Right cardiac atrium (tissue), 5 donors: Measurements from ENCODE around the gene P4HTM. TPM values are rescaled to one million over a fixed set of nuclear protein-coding genes. Genes with fewer than 3 reads are reported as not detected.

Experiments
- ATAC-seq, 2 donors: fragments of 200-7000 bp; cut with Tn5 transposase; one replicate each; pipeline versions ENCODE4 v1.8.0 to v1.9.1; 2020; ENCODE audit warnings: moderate library complexity in 2 of 2, mild to moderate bottlenecking in 1 of 2
- DNase-seq, 3 donors: peaks; one replicate each; pipeline ENCODE4 v3.0.0-alpha.2; 2020
- H3K27ac ChIP-seq: one replicate; pipeline ENCODE4 v1.5.1; 2013; ENCODE audit warnings: mild to moderate bottlenecking, low read length, control low read depth, moderate library complexity
- H3K27me3 ChIP-seq: one replicate; pipeline ENCODE4 v1.6.1; 2013; ENCODE audit not compliant: control insufficient read depth, insufficient read depth
- H3K4me1 ChIP-seq: one replicate; pipeline ENCODE4 v1.6.1; 2013; ENCODE audit warnings: low read length; ENCODE audit not compliant: control insufficient read depth, insufficient read depth
- H3K4me3 ChIP-seq: one replicate; pipeline ENCODE4 v1.5.1; 2013; ENCODE audit warnings: low read length, control low read depth
- H3K9me3 ChIP-seq: one replicate; pipeline ENCODE4 v1.6.1; 2013; ENCODE audit warnings: low read length; ENCODE audit not compliant: control insufficient read depth
- WGBS: extraction: QIAGEN DNeasy Blood & Tissue Kit; methylation state at CpG from one replicate; pipeline ENCODE4 v1.1.7; 2013; 5-methylcytosine and 5-hydroxymethylcytosine counted together
- intact Hi-C, 4 donors: fragments of 100-400 bp; cut with DNase I; formaldehyde crosslinking; loops; one replicate each; pipeline versions ENCODE4 v1.11.0 to v1.14.0; 2022 to 2023
- long read RNA-seq, 4 donors: library from polyadenylated mRNA; unstranded; transcript quantifications; one replicate each; pipeline ENCODE4 v2.0.0, GENCODE V29; 2020 to 2021
- polyA plus RNA-seq: library from polyadenylated mRNA; stranded (reverse); fragments of 200-250 nt; gene quantifications from one replicate; pipeline ENCODE4 v1.2.3, GENCODE V29; 2013
- total RNA-seq, 4 donors: library from RNA; stranded (reverse); fragmentation: NEBNext Ultra II Directional; extraction: Animal tissue kit (Norgen Biotek cat#: 25700); gene quantifications; one replicate each; pipeline ENCODE4 v1.2.1, GENCODE V29; 2021
- donor health status: healthy with polysubstance abuse.
- donor health status: DM: no; HTN: yes; CAD: no.
- donor health status: DM: no; HTN: no; CAD: no.
- donor health status: DM: no; HTN: yes; CAD: no; lungs with severe emphysema.
- donor health status: DM: yes; HTN: yes; CAD: no.

The P4HTM gene
- total RNA-seq, result 10 to 100 TPM; 39.1 to 42.8 (median 39.5) TPM
- polyA plus RNA-seq, result 24.9 TPM
- long read RNA-seq, donor 1, transcript P4HTM-202 (9 exons, 2,127 nt), result major isoform, 146 of 203 reads
- long read RNA-seq, donor 1, transcript P4HTM-205 (8 exons, 2,796 nt), result minor isoform, 8 of 203 reads
- long read RNA-seq, donor 1, partial matches to known transcripts, result 28 of 203 reads
- long read RNA-seq, donor 1, other reads (novel, unspliced or antisense), result 19 of 203 reads
- long read RNA-seq, donor 2, transcript P4HTM-202 (9 exons, 2,127 nt), result major isoform, 56 of 93 reads
- long read RNA-seq, donor 2, partial matches to known transcripts, result 24 of 93 reads
- long read RNA-seq, donor 2, other reads (novel, unspliced or antisense), result 10 of 93 reads
- long read RNA-seq, donor 3, transcript P4HTM-202 (9 exons, 2,127 nt), result major isoform, 179 of 228 reads
- long read RNA-seq, donor 3, transcript P4HTM-205 (8 exons, 2,796 nt), result minor isoform, 6 of 228 reads
- long read RNA-seq, donor 3, partial matches to known transcripts, result 18 of 228 reads
- long read RNA-seq, donor 3, other reads (novel, unspliced or antisense), result 25 of 228 reads
- long read RNA-seq, donor 4, transcript P4HTM-202 (9 exons, 2,127 nt), result major isoform, 63 of 78 reads
- long read RNA-seq, donor 4, partial matches to known transcripts, result 4 of 78 reads
- long read RNA-seq, donor 4, other reads (novel, unspliced or antisense), result 8 of 78 reads

GRCh38 chr3:48989796-48990635 lies at the start of gene P4HTM:
P4HTM (plus strand) TSS chr3:48990241; CDS start chr3:48990257, 16 bp downstream.
- no peaks in the 10 kb centered on the region for H3K27me3 ChIP-seq
- H3K4me1 ChIP-seq, result peaks cover 8% of the 10 kb centered on the region
- peak; percentile 91 to 96 (median 95) for DNase-seq
- under 1% methylated on average over 90 of the region's 91 CpGs for WGBS
- peak within 1 kb of the TSS; percentile 63 for H3K4me3 ChIP-seq
- peak within 1 kb of the TSS; percentile 90 for H3K27ac ChIP-seq
- intact Hi-C loops, result loop anchor here in 1 of 4 donors (10.0 kb wide), 1 partner anchor 455 kb away; no protein-coding TSS in a partner anchor
- peak; percentile 92 to 94 for ATAC-seq
- H3K9me3 ChIP-seq, result no peaks in the 10 kb centered on the region

- Histone ChIP-seq H3K27ac (peak overlapping the region; percentile 26), H3K9me3 (no peaks in the 10 kb centered on the region), H3K4me1 (peaks cover 2% of the 10 kb centered on the region), H3K27me3 (no peaks in the 10 kb centered on the region), H3K4me3 (no peak overlapping the region)
- no peak for DNase-seq
- intact Hi-C loops, result no loop called here
- WGBS, result 85% methylated on average over 2 of the region's 2 CpGs
- no peak for ATAC-seq
Observed at GRCh38 chr3:48945432-48945831, 44.6 kb upstream of the P4HTM start.

GRCh38 chr3:48945891-48946549 lies 44.0 kb upstream of the P4HTM start:
- intact Hi-C loops, result no loop called here
- Histone ChIP-seq H3K9me3 (no peaks in the 10 kb centered on the region), H3K27ac (peak overlapping the region; percentile 26), H3K4me3 (no peak overlapping the region), H3K27me3 (no peaks in the 10 kb centered on the region), H3K4me1 (peaks cover 2% of the 10 kb centered on the region)
- no peak for DNase-seq
- no peak for ATAC-seq
- WGBS, result 76% methylated on average over 4 of the region's 4 CpGs

- Histone ChIP-seq H3K27me3 (no peaks in the 10 kb centered on the region), H3K4me1 (peaks cover 2% of the 10 kb centered on the region), H3K27ac (peak overlapping the region; percentile 82), H3K9me3 (no peaks in the 10 kb centered on the region), H3K4me3 (no peak overlapping the region)
- ATAC-seq (no peak), DNase-seq (no peak)
- intact Hi-C loops, result no loop called here
- WGBS, result 52% methylated on average over 2 of the region's 2 CpGs
Observed at GRCh38 chr3:48949376-48949717, 40.7 kb upstream of the P4HTM start.

GRCh38 chr3:48950051-48950450 lies 40.0 kb upstream of the P4HTM start:
- Histone ChIP-seq H3K4me3 (no peak overlapping the region), H3K9me3 (no peaks in the 10 kb centered on the region), H3K4me1 (peaks cover 2% of the 10 kb centered on the region), H3K27ac (no peak overlapping the region), H3K27me3 (no peaks in the 10 kb centered on the region)
- DNase-seq (no peak), ATAC-seq (no peak)
- WGBS, result 70% methylated on average over 1 of the region's 1 CpG
- intact Hi-C loops, result no loop called here

DNA sequence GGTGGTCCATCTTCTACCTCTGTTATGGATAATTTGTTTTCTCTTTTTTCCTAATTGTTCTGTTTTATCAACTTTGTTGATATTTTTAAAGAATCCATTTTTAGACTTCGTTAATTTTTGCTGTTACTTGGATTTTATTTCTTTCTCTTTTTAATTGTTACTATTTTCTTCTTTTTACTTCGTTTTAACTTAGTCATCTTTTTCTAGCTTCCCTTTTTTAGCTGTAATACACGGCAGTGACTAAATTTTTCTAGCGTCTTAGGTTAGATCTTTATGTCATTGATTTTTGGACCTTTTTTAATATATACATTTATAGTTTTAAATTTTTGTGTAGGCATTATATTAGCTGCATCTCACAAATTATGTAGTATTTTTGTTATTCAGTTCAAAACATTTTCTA lies 38.3 kb upstream of the P4HTM start:
- H3K9me3 ChIP-seq, result no peaks in the 10 kb centered on the region
- no peak for DNase-seq
- H3K4me3 ChIP-seq, result no peak overlapping the region
- ATAC-seq, result no peak
- intact Hi-C loops, result no loop called here
- 88% methylated on average over 4 of the region's 4 CpGs for WGBS
- no peaks in the 10 kb centered on the region for H3K27me3 ChIP-seq
- H3K4me1 ChIP-seq, result no peaks in the 10 kb centered on the region
- no peak overlapping the region for H3K27ac ChIP-seq

GRCh38 chr3:48952510-48953118 lies 37.4 kb upstream of the P4HTM start:
- WGBS, result 80% methylated on average over 8 of the region's 8 CpGs
- no peaks in the 10 kb centered on the region for H3K9me3 ChIP-seq
- DNase-seq, result no peak
- H3K4me1 ChIP-seq, result no peaks in the 10 kb centered on the region
- no peaks in the 10 kb centered on the region for H3K27me3 ChIP-seq
- no peak overlapping the region for H3K27ac ChIP-seq
- intact Hi-C loops, result no loop called here
- no peak overlapping the region for H3K4me3 ChIP-seq
- peak; percentile 57 to 60 for ATAC-seq

- no peaks in the 10 kb centered on the region for H3K9me3 ChIP-seq
- ATAC-seq (no peak), DNase-seq (no peak)
- intact Hi-C loops, result no loop called here
- H3K4me1 ChIP-seq, result no peaks in the 10 kb centered on the region
- no peak overlapping the region for H3K27ac ChIP-seq
- WGBS, result 90% methylated on average over 2 of the region's 2 CpGs
- H3K27me3 ChIP-seq, result no peaks in the 10 kb centered on the region
- H3K4me3 ChIP-seq, result no peak overlapping the region
Observed at GRCh38 chr3:48957006-48957705, 32.9 kb upstream of the P4HTM start.

GRCh38 chr3:48960841-48961413 lies 29.1 kb upstream of the P4HTM start:
- WGBS, result 73% methylated on average over 4 of the region's 4 CpGs
- H3K9me3 ChIP-seq, result no peaks in the 10 kb centered on the region
- no peaks in the 10 kb centered on the region for H3K4me1 ChIP-seq
- DNase-seq, result no peak
- H3K4me3 ChIP-seq, result no peak overlapping the region
- ATAC-seq, result no peak
- no peak overlapping the region for H3K27ac ChIP-seq
- no peaks in the 10 kb centered on the region for H3K27me3 ChIP-seq
- intact Hi-C loops, result loop anchor here in 1 of 4 donors (10.0 kb wide), 1 partner anchor 86 kb away; no protein-coding TSS in a partner anchor
